HG02840 (cell line): ENCODE data around the gene FALEC.

ENCODE experiments used
- ATAC-seq: cut with Tn5 transposase; IDR thresholded peaks from one replicate; pipeline ENCODE4 v1.9.1; 2021; ENCODE audit warnings: mild to moderate bottlenecking, moderate library complexity, moderate number of reproducible peaks; ENCODE audit not compliant: unreplicated experiment, low FRiP score

The FALEC gene

DNA sequence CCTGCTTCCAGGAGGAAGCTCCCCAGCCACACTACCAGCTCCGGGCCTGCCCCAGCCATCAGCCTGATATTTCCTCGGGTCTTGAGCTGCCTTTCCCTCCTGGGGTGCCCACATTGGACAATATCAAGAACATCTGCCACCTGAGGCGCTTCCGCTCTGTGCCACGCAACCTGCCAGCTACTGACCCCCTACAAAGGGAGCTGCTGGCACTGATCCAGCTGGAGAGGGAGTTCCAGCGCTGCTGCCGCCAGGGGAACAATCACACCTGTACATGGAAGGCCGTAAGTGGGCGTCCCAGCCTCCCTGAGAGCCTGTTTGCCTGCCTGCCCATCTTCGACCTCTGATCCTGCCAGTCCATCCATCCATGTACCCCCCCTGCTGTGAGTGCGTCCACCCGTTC lies 4.0 kb upstream of the FALEC start:
- ATAC-seq = no peak

DNA sequence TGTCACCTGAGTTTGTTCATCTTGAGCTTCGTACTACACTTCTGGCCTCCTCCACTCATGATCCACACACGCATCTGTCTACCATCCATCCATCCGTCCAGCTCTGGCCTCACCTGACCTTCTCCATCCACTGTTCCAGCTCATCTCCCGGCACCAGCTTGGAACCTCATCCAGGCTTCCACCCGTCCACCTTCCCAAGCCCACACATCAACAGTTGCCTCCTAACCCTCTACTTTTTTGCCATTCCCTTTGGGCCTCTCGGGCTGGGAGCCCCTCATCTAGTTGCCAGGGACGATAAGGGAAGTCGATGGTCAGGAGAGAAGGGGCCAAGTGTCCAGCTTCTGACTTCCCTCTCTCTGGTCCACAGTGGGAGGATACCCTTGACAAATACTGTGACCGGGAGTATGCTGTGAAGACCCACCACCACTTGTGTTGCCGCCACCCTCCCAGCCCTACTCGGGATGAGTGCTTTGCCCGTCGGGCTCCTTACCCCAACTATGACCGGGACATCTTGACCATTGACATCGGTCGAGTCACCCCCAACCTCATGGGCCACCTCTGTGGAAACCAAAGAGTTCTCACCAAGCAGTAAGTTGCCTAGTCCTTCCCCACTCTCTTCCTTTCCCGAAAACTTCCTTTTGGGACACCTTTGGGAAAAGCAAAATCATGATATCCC lies 3.4 kb upstream of the FALEC start:
- ATAC-seq = no peak

DNA sequence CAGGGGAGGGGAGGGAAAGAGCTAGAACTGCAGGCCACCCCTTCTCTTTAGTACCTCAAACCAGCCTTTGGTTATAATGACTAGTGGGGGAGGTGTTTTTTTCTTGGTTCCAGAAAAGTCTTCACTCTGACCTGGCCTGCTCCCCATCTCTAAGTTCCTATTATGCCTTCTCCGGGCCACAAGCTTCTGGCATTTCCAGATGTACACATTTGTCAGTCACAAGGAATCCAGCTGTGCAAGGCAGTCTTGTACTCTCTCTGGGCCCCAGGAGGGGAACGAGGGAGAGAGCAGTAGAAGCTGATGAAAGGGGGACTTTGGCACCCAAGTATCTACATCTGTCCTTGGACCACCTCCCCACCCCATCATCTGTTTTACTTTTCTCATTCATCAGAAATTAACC lies 2.7 kb upstream of the FALEC start:
- ATAC-seq = no peak

DNA sequence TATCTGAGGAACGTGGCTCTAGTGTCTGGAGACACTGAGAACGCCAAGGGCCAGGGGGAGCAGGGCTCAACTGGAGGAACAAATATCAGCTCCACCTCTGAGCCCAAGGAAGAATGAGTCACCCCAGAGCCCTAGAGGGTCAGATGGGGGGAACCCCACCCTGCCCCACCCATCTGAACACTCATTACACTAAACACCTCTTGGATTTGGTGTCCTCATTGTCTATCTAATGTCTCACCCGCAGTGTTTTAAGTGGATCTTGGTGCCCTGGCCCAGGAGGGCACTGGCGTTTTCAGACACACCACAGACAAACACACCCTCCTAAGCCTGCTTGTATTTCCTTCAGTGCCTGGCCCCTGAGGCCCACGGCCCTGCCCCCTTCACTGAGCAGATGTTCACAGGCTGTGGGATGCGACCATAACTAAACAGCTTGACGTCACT lies 2.2 kb upstream of the FALEC start:
- ATAC-seq = no peak

DNA sequence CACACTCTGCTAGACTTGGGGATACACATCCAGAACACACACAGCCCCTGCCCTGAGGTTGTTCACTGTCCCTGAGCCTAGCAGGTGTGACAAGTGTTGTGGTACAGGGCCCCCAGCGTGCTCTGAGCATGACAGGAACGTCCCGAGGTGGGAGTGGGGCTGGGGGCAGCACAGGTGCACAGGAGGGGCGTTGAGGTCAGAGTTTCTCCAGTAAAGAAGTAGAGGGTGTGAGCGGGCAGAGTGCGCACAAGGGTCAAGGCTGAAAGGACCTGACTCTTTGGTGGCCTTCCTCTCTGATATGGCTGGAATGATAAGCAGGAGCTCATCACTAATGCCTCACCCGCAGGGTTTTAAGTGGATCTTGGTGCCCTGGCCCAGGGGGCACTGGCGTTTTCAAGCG lies 1.3 kb upstream of the FALEC start:
- no peak for ATAC-seq

DNA sequence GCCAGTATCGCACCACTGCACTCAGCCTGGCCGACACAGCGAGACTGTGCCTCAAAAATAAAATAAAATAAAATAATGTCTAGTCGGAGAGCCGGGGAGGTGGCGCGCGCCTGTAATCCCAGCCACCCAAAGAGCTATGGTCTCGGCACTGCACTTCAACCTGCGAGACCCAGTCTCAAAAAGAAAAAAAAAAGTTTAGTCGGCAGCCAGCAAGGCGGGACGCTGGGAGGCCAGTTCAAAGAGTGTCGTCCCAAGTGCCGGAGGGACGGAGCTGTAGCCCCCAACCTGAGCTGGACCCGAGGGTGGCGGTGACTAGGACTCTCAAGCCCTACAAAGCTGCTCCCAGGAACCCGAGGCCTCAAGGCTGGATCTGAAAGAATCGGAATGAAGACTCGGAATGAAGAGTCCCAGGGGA lies 632 bp upstream of the FALEC start:
- no peak for ATAC-seq

DNA sequence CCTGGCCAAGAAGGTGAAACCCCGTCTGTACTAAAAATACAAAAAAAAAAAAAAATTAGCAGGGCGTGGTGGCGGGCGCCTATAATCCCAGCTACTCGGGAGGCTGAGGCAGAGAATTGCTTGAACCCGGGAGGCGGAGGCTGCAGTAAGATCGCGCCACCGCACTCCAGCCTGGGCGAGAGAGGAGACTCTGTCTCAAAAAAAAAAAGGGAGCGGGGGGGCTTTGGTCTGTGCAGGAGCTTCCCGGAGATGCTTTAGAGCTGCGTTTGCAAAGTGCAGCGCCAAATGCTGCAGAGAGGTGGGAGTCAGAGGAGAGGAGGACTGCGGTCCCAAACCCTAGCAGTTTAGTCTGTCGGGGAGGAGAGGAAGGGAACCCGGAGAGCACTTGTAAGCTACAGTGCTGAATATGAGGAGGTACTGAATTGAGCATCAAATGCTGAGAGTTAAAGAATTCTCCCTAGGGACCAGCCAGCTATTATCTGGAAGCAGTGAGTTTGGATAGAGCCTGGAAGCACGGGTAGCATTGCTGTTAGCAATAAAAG lies 569 bp downstream of the FALEC start:
- ATAC-seq = no peak

DNA sequence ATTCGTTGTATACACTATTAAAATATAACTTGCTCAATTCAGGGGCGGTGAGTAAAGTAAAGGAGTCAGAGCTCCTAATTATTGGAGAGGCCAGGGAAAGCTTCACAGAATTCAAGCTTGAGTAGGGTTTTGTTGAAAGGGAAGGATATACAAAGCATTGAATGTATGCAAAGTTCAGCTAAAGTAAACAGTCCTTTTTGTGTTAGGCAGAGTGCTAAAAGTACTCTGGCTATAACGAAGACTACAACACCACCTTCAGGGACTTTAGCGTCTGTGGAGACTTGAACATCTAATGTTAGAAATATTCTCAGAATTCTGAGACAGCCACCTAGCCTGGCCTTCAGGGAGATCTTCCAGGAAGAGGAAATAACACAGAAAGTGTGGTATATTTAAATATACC lies 1.1 kb downstream of the FALEC start:
- no peak for ATAC-seq

DNA sequence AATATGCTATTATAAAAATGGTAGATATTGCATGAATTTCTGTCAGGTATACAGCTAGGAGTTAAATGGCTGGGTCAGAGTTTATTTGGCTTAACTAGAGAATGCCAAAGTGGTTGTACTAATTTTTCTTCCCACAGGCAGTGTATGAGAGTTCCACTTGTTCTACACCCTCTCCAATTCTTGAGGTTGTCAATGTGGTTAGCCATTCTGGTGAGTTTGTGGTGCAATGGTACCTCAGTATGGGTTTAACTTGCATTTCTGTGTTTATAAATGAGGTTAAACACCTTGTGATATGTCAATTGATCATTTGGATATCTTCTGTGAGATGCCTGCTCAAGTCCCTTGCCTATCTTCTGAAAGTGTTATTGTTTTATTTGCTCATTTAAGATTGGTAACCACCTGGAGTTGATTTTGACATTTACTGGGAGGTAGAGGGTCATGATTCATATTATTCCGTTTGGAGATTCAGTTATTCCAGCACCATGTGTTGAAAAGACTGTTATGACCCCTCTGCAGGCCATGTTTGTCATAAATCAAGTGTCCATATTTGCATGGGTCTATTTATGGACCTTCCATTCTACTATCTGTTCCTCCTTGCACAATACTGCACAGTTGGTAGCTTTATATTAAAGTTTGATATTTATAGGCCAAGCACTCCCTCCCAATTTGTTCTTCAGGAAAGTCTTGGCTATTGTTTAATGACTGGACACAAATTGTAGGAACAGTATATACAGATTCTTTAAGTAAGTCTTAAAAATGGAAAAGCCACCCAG lies 5.8 kb downstream of the FALEC start:
- ATAC-seq = no peak

DNA sequence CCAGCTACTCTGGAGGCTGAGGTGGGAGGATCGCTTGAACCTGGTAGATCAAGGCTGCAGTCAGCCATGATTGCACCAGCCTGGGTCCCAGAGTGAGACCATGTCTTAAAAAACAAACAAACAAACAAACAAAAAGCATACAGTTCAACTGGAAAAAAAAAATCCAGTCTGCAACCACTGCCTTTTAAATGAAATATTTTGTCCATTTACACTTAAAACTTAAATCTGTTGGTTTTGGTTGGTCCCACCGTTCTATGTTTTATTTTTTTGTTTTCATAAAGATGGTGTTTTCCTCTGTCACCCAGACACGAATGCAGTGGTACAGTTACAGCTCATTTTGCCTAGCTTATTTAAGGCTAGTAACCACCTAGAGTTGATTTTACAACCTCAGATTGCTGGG lies 9.8 kb downstream of the FALEC start:
- ATAC-seq = no peak

DNA sequence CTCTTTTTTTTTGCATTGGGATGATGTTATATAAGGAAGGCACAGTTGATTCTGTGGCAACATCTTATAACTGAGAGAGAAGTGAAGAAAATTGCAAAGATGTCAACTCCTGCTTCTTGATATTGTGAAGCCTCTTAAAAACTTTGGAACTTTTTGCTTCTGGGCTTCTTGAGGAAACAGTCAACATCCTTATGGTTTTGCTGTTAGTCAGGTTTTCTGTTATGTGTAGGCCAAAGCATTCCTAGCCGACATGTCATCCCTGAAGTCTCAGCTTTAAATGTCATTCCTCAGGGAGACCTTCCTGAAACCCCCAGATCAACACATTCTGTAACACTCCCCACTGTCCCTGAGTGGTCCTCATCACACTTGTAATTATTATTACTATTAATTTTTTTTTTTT lies 12.6 kb downstream of the FALEC start:
- no peak for ATAC-seq

DNA sequence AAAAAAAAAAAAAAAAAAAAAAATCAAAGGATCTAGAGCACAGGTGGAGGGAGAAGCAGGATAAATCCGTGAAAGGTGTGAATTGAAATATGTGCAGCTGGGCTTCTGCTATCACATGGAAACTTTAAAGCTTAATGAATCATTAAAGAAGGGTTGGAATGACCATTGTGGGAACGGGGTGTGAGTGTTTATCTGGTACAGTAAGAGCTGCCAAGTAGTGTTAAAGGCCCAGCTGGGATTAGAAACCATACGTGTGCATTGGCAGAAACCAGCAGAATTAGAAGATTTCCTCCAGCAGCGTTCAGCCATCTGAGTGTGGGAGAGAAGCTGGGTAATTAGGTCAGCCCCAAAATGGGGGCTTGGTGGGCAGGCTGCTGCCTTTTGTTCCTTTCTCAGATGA lies 13.5 kb downstream of the FALEC start:
- no peak for ATAC-seq

DNA sequence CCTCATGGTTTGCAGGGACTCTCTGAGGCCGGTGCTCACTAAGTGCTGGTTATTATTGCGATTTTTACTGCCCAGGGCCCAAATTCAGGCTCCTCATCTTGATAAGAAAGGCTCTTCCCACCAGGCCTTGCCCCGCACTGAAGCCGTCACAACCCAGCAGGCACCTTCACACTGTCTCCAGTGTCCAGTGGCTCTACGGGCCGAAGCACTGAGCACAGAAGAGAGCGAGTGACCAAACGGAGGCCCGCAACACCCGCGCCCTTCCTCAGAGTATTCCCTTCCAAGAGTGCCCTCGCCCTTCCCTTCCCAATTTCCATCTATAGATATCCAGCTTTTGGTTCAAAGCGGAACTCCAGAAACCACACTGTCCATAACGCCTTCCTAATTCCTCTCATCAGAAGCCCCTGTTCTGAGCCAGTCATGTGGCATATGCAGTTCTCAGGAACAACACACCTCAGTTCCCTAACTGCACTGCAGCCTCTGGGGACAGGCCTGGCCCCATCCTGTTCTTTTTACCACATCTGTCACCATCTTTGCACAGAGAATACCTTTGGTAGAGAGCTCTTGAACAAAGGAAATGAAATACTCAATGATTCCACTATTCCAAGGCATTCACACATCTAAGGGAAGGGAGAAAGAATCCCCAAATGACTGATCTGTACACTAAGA lies 15.1 kb downstream of the FALEC start:
- no peak for ATAC-seq

DNA sequence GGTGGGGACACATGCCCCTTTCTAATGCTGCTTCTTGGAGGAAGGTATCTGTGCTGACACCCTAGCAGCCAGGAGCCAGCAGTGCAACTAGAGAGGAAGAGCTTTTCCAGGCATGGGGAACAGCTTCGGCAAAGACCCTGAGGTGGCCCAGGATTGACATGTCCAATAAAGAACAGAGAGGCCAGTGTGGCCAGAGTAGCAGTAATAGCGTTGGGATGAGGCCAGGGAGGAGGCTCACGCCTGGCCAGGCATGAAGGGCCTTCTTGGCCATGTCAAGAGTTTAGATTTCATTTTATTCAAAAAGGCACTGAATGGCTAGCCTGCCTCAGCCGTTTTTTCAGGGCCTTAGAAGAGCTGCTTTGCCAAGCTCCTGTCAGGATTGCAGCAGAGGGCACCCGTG lies 17.3 kb downstream of the FALEC start:
- ATAC-seq = no peak

DNA sequence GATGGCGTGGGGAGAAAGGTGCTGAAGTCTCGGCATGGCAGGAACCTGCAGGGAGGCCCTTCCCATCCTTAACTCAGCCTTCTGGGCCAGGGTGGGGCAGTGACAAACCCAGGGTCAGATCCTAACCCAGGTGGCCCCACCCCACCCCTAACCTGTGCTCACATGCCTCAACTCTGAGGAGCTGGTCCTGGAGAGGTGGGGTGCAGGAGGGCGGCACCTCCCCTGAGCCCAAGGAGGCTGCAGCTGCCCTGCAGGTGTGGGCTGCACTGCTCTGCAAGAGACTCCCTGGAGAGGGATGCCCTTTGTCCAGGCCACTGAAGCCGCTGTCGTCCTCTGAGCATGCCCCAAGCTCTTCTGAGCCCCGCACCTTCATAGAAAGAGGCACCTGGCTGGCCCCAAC lies 18.4 kb downstream of the FALEC start:
- ATAC-seq = no peak

DNA sequence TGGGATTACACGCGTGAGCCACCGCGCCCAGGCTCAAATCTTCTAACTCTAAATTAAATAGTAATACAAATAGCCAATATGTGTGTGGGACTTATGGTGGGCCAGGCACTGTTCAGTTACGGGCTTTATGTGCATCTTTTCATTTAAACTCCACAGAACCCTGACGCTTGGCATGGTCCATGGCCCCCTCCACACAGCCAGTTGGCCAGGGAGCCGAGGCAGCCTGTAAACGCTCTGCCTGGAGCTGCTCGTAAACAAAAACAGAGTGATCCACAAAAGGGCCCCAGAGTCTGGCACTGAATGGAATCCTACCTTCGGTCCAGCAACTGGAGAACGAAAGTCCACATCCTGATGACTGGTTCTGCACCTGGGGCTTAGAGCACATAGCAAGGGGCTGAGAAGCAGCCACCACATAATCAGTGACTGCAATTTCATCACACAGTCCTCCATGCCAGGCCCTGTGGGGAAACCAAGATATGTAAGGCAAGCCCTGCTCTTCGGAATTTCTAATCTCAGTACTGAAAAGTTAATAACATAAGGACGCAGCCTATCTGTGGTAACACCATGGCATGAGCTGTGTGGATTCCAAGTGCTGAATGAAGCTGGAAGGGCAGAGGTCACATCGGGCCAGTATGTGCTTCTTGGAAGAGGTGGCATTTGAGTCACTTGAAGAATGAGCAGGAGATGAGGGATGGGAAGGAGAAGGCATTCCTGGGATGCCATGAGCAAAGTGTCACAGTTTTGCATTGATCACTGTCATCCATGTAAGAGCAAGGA lies 20.1 kb downstream of the FALEC start:
- no peak for ATAC-seq

DNA sequence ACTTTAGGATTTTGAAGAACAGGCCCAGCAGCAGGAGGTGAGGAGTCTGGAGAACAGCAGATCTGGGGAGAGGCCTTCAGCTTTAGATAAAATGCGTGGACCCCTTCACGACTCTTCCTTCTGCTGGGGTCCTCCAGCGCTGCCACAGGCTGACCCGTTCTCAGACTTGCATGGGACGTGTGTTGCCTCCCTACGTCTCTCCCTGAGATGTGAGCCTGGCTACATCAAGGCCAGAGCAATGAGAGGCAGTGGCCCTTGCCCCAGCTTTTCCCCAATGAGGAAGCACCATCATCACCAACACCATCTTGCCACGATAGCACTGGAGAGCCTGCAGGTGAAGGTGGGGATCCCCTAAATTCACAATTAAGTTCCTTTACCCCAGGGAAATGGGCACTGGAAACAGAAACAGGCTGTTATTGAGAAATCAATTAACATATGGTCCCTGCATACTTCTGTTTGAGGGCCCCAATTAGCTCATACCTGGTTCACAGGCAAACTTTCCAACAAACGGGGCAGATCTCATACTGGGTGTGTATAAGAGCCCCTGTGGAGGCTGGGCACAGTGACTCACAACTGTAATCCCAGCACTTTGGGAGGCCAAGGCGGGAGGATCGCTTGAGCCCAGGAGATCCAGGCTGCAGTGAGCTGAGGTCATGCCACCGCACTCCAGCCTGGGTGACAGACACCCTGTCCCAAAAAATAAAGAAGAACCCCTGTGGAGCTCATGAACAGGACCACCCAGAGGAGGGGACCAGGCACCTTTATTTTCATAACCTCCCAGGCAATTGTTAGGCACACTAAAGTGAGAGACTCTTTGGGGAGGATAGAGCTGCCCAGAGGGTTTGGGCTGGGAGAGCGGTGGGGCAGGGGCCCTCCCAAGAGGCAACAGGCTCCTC lies 21.5 kb downstream of the FALEC start:
- ATAC-seq = no peak

DNA sequence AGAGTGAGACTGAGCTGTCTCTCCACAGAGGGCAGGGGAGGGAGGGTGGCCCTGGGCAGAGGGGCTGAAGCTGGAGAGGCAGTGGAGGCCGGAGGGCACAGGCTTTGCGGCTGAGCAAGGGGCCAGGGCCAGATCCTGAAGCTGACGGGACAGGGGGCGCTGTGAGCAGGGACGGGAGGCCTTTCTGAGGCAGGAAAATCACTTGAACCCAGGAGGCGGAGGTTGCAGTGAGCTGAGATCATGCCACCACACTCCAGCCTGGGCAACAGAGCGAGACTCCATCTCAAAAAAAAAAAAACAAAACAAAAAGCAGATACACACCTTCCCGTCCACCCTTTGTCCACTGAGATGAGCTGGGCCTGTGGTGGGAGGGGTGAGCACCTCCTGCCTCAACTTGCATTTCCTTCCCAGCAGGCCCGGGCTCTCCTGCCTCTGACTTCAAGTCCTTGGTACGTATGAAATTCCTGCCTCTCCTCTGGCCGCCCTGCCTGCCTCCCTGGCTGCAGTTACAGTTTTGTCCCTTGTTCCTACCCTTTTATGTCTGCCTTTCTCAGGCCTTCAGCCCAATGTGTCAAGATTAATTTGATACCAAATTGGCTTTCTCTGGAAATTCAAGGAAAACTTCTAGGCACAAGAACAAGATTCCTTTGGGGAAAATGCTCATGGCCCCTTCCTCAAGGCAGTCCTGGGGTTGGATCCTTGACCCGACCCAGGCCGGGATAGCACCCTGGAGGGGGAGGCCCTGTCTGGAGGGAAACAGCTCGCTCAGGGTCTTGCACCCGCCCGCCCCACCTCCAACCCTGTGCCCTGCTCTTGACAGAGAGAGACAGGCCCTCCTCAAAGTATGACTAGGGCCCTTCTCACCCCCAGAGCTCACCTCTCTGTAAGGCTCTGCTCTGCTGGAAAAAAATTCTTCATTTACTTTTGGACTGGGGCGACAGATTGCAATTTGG lies 22.5 kb downstream of the FALEC start:
- no peak for ATAC-seq
